Glomerular visceral epithelial cell (primary cell): ENCODE results near the gene CELA1.

Source experiments
- DNase-seq: peaks from one replicate; pipeline ENCODE4 v3.0.0-alpha.2; 2016; ENCODE audit errors: extremely low spot score

Gene CELA1

GRCh38 chr12:51374856-51375255 lies 28.4 kb upstream of the CELA1 start:
- DNase-seq: no peak

GRCh38 chr12:51374361-51374760 lies 27.9 kb upstream of the CELA1 start:
- DNase-seq: no peak

GRCh38 chr12:51373187-51373586 lies 26.7 kb upstream of the CELA1 start:
- no peak for DNase-seq

DNA sequence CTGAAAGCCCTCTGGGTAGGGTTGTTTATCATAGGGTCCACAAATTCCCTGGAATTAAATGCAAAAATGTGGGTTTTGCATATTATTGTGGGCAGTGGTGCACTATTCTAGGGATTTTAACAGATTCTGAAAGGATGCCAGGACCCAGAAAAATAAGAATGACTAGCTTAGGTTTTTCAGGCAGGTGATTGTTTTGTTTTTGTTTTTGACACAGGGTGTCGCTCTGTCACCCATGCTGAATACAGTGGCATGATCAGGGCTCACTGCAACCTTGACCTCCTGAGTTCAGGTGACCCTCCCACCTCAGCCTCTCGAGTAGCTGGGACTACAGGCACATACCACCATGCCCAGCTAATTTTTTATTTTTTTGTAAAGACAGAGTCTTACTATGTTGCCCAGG lies 25.5 kb upstream of the CELA1 start:
- no peak for DNase-seq

- peak; percentile 97 for DNase-seq
These were observed 24.9 kb upstream of the CELA1 start for GRCh38 chr12:51371295-51371953.

DNA sequence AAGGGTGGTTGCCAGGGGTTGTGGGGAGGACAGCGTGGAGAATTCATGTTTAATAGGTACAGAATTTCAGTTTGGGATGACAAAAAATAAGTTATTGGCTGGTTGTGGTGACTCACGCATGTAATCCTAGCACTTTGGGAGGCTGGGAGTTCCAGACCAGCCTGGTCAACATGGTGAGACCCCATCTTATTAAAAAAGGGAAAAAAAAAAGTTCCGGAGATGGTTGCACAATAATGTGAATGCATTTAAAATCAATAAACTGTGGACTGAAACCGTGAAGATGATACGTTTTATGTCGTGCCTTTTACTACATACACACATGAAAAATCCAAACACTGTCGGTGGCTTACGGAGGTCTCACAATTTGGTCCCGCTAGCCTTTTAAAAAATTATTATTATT lies 24.2 kb upstream of the CELA1 start:
- no peak for DNase-seq

GRCh38 chr12:51369581-51369980 lies 23.1 kb upstream of the CELA1 start:
- no peak for DNase-seq

DNA sequence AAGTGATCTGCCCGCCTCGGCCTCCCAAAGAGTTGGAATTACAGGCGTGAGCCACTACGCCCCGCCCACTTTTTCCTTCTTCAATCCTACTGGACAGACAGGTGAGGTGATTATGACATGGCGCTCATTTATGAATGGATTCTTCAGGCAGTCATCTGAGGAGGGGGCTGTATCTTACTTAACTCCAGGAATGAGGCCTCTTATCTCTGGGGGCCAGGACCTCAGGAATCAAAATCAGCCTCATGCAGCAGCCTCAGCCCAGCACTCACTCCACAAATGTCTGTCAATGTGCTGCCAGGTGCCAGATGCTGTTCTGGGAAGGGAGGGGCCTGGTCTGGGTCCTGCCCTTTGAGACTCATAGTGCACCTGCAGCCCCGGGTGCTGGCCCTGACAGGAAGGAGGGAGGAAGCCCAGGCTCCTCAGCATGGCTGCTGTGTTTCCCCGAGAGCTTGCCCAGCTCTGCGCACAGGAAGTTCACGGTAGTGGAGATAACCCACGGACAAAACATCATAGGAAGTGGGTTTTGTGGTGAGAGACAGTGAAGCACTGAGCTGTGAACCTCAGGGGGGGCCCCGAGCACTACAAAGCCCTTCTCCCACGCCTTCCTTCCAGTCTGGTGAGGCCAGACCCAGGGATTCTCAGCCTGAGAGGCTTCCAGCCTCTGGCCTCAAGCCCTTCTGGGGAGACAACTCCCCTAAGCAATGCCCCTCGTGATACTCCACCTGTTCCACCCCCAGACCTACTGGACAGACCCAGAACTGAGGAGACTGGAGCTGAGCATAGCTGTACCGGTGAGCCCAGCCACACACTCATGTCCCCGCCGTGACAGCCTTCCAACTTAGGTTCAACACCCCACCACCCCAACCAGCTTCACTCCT lies 22.4 kb upstream of the CELA1 start:
- peak; percentile 93 for DNase-seq

DNA sequence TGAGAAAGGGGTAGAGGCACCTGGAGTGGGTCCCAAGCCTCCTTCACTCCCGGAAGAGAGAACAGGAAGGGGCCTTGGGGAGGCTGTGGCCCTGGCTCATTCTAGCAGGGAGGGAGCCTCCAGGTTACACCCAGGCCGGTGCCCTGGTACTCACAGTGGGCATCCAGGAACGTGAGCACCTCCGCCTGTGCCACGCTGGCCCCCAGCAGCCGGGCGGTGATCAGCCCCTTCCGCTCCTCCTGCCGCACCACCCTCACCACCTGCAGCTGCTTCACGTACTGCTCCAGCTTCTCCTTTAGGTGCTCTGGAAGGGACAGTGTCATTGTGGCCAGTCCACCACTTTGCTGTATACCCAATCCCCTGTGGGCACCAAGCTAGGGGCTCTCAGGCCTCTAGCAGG lies 18.8 kb upstream of the CELA1 start:
- no peak for DNase-seq

GRCh38 chr12:51364001-51364400 lies 17.5 kb upstream of the CELA1 start:
- DNase-seq: no peak

DNA sequence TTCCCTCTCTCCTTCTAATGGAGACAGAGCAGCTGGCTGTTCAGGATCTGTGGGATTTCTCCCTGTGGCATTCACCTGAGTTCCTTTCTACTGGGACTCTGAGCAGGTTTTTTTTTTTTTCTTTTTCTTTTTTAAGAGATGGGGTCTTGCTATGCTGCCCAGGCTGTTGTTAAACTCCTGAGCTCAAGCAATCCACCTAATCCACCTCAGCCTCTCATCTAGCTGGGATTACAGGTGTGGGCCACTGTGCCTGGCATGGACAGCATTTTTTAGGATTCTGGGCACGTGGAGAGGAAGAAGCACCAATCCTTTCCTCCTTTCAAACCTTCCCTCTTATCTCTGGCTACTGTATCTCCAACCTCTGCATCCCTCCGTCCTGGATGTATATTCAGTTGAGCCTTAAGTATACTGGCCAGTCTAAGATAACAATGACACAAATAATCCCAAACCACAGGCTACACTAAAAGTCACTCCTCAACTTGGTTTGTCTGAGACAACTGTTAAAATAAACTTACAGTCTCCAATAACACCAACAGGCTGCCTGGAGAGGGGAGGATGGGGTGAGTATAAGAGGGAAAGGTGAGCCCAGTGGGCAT lies 16.4 kb upstream of the CELA1 start:
- DNase-seq: no peak

DNA sequence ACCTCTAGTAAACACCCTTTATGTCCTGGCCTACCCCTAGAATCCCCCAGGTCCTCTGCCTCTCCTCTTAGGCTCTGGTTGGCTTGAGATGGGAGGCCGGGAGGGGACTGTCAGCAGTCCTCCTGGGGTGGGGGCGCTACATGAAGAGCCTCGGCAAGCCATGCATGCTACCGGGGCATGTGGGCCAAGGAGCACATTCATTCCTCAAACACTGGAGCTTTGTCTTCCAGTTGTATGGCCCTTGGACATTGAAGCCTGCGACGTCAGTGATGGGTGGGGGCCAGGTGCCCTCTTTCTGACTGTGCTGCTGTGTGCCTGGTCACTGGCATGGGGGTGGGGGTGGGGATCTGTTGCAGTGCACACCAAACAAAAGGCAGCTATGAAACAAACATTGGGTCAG lies 15.8 kb upstream of the CELA1 start:
- no peak for DNase-seq

- no peak for DNase-seq
These were observed 14.9 kb upstream of the CELA1 start for GRCh38 chr12:51361161-51362016.

DNA sequence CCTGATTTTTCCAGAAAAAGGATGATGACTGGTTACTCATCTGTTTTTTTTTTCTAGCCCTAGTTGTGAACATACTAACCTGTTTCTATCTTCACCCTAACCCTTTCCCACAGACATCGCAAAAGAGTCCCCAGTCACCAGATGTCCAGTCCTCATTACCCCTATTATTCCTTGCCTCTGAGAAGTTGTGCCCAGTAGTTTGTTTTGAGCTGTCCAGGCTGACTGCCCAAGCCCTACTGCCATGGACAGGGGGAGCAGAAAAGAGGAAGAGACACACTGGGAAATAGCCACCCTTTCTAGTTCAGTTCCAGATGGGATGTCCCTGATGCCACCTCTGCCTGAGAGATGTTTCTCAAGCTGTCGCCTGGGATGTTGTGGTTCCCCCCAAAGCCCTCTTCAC lies 13.8 kb upstream of the CELA1 start:
- no peak for DNase-seq

GRCh38 chr12:51359851-51360250 lies 13.4 kb upstream of the CELA1 start:
- DNase-seq: no peak

GRCh38 chr12:51358496-51358895 lies 12.0 kb upstream of the CELA1 start:
- DNase-seq: no peak

DNA sequence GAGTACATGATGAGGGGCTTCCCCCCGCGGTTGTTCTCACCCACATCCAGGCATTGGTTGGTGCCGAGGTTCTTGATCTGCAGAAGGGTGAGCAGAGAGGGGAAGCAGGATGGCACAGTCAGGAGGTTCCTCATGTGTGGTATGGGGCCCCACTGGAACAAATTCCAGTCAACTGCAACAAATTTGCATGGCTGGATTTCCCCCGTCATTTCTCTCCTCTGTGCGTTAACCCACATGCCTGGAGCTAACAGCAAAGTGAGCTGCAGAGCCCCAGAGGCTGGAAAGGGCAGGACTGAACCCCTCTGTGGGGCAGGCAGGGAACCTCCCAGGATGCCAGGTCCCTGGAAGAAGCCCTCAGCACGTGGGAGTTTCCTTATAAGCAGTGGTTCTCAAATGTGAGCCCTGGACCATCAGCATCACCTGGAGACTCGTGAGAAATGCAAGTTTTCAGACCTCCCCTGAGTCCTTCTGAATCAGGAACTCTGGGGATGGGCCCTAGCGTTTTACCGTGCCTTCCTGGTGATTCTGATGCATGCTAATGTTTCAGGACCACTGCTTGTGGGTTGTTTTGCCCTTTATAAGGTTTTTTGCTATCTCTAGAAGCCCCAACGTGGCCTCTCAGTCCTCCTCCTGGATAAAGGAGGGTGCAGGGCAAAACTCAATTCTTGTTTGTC lies 11.0 kb upstream of the CELA1 start:
- DNase-seq: no peak

DNA sequence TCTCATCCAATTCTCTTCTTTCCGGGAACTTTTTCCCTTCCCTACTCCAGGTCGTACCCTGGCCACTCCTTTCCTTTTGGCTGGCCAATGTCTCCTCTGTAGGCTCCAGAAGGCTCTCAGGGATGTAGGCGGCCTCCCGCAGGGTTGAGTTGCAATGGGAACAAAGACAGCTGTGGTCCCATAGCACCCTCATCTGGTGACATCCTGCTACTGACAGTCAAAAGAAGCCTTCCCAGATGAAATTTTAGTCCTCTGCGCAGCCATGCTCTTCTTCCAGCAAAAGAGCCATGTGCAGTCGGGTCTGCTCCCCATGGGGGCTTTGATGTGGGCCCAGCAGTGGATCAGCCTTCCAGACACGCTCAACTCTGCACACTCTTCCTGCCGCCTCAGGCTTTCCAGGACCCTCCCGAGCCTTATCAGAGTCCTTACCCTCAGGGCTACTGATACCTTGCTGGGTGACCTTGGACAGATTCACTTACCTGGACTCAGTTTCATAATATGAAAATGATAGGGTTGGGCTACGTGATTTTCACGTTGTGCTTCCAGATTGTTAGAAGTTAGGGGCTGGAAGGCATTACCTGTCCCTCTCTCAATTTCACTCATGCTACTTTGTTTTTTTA lies 5.5 kb upstream of the CELA1 start:
- DNase-seq: peak; percentile 40

DNA sequence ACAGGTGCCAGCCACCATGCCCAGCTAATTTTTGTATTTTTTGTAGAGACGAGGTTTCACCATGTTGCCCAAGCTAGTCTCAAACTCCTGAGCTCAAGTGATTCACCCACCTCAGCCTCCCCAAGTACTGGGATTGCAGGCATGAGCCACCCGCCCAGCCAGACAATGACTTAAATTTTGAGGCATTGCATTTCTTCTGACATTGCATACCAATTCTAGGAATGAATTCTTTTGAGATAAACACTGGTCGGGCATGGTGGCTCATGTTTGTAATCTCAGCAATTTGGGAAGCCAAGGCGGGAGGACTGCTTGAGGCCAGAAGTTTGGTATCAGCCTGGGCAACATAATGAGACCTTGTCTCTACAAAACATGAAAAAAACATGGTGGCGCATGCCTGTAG lies 2.5 kb upstream of the CELA1 start:
- no peak for DNase-seq

- DNase-seq: no peak
These were observed 1.6 kb upstream of the CELA1 start for GRCh38 chr12:51348116-51348515.

GRCh38 chr12:51345681-51346080 lies 798 bp downstream of the CELA1 start:
- DNase-seq: peak; percentile 37
